ENCODE data around the gene VPS4B. TPM values are rescaled to one million over a fixed set of nuclear protein-coding genes. Genes with fewer than 3 reads are reported as not detected.
A peak's percentile ranks its signal among the peaks of the same experiment; 100 is the strongest.
"Not testable (repeated sequence)": the region's sequence is repeated elsewhere in the genome, so short reads cannot be mapped to it uniquely, and the experiment has no call there.

VPS4B gene
- total RNA-seq, 1 donor from 2014 or later, result 85.8 TPM

DNA sequence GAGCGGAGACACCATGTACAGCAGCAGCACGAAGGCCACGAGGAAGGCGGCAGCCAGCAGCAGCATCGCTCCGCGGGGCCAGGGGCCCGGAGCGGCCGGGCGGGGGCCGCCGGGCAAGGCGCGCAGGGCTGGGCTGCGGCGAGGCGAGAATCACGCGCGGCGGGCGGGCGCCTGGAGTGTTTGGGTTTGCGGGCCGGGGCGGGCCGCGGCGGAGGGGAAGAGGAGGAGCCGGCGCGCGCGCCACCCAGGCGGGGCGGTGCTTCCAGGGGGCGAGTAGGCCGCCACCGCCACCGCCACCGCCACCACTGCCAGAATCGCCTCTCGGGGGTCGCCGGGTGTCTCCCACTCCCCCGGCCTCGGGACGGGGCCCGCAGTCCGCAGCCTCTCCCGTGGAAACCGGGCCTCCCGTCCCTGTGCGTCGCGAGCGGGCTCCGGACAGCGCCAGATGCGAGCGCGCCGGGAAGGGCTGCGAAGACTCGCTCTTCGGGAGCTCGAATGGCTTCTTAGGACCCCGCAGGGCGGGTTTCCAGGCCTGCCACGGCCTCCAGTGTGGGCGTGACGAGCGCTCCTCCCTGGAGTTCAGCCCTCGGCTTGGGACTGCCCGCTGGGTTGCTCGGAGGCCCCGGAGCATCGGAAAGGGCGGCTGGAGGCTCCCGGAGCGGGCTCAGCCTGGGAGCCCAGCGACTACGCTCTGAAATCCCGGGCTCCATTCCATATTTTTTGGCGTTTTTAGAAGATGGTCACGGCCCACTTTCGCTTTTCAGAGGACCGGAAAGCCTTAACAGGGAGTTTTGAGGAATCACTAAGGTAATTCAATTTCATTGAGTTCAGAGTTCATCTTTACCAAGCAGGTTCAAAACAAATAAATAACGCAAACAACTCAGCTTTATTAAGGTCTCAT, 55.0 kb downstream of the VPS4B start, which contains the start of gene KDSR:
Gene KDSR, minus strand, starts transcription at position 154 of the 901 bp plus-strand sequence. Its CDS starts 88 bp downstream, at position 66.
- peak; percentile 96 for DNase-seq (ENCODE audit: low spot score)

- peak; percentile 64 for DNase-seq (ENCODE audit: low spot score)
Measured at GRCh38 chr18:63366213-63367052, 55.8 kb downstream of the VPS4B start.

DNA sequence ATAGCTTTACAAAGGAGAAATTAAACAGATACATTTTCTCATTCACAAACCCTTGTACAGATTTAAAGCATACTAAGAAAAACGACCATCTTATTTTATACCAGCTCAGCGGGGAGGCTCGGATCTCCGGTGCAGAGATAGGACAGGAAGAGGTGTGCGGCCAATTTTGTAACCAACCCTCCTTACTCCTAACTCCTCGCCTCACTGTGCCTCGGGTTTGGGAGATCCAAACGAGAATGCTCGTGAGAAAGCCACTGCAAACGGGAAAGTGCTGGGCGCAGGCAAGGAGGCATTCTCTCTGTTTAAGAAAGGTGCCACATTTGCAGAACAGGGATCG, 56.4 kb downstream of the VPS4B start:
- no peak for DNase-seq (ENCODE audit: low spot score)

GRCh38 chr18:63363951-63364350, 58.3 kb downstream of the VPS4B start:
- DNase-seq (ENCODE audit: low spot score), result no peak

- DNase-seq (ENCODE audit: low spot score), result not testable (repeated sequence)
Measured at GRCh38 chr18:63363420-63363819, 58.9 kb downstream of the VPS4B start.

GRCh38 chr18:63356272-63356896, 65.9 kb downstream of the VPS4B start:
- no peak for DNase-seq (ENCODE audit: low spot score)

DNA sequence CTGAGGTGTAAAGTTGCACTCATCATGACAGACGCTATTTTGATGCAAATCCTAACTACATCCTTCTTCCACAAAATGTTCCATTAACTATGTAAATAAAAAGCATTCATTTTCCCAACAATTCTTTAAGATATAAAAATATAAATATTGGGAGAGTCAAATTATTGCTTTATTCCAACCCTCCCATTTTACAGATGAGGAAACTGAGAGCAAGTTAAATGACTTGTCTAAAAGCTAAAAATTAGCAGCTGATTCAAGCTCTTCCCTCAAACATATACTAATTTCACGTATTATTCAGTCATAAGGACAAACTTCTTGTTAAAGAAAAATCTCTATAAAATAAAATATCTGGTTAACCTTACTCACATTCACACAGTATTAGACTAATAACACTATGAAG, 72.0 kb downstream of the VPS4B start:
- no peak for DNase-seq (ENCODE audit: low spot score)

- no peak for DNase-seq (ENCODE audit: low spot score)
Measured at GRCh38 chr18:63348508-63349136, 73.7 kb downstream of the VPS4B start.

DNA sequence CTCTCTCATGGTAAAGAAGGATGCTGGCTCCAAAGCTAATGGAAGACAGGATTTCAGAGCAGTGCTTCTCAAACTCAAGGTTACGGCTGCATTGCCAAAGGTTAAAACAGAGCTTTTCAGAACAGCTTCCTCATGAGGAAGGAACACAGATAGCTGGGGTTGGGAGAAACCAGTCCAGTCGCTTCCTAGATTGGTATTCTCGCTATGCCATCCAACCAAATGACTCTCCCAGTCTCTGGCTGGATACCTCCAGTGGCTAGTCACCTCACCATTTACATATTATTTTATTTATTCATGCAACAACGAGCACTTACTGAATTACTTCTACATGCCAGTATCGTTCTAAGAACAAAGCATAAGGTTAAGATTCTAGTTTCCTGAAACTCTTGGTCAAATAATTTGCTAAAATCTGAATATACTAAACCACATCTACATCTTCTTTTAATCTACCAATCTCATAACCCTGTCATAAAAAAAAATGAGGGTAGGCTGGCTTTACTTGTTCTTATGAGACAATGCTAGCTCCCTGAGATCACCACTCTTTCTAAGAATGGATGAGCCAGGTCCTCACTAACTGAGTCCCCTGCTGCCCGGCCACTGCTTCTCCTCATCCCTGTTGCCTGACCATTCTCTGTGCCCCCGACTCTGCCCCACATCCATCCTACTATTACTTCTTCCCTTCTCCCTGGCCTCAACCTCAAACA, 75.6 kb downstream of the VPS4B start:
- DNase-seq (ENCODE audit: low spot score), result no peak

DNA sequence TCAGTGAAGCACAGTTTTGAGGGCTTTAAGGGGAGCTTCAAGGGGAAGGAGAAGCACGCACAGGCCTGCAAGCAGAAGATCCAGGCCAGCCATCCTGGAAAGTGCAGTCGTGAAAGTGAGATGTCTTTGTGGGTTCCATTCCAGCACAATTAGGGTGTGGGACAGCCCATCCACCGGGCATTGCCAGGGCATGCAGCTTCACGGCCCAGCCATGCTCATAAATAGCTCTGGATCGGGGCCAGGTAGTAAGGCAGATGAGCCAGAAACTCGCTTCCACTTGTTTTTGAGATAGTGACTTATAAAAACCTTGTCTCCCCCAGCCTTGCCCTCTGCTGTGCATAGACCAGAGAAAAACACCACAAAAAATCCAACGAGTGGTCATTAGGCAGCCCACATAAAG, 76.2 kb downstream of the VPS4B start:
- DNase-seq (ENCODE audit: low spot score), result peak; percentile 69

GRCh38 chr18:63344918-63345317, 77.4 kb downstream of the VPS4B start:
- no peak for DNase-seq (ENCODE audit: low spot score)

DNA sequence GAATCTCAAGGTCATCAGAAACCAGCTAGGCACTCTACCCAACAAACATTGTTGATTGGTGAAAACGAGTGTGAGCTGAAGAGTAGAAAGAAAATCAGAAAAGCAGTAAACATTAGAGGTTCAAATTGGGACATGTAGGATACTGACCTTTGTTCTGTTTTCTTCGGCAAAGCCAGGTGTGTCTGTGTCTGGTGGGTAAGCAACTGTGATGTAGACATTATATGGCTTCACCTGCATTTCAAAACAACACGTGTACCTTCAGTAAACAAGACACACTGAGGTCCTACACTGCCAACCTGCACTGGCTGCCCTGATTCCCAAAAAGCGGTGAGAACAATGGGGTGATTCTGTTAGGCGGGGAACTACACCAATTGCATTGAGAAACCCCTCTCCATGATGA, 78.0 kb downstream of the VPS4B start:
- DNase-seq (ENCODE audit: low spot score), result no peak

DNA sequence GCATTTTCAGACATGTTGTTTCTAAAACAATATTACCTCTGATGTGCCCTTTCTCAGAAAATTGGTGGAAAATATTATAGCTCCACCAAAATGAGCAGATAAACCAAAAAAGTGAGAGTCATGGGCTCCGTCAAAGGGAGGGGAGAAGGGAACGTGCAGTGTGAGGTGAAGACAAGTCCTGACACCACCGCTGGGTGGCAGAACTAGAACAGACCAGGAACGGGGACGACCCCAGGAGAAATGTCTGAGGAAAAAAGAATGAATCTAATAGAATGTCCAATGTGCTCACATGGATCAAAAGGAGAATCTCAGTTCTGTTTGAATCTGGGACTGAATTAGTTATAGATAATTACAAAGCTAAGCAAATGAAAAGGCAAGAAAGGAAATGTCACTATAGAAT, 80.1 kb downstream of the VPS4B start:
- DNase-seq (ENCODE audit: low spot score), result no peak

- no peak for DNase-seq (ENCODE audit: low spot score)
Measured at GRCh38 chr18:63339920-63340484, 82.3 kb downstream of the VPS4B start.

Other genes with a start within 250 kb of the VPS4B start
- 13.3 TPM for gene BCL2, start 102.7 kb downstream of the VPS4B start, total RNA-seq
- 57.6 TPM for gene KDSR, start 55.3 kb downstream of the VPS4B start, total RNA-seq
- gene SERPINB5, start 54.5 kb upstream of the VPS4B start, total RNA-seq, result 25.7 TPM
- not detected for gene SERPINB12, start 119.9 kb upstream of the VPS4B start, total RNA-seq
- not detected for gene SERPINB13, start 164.9 kb upstream of the VPS4B start, total RNA-seq
- not detected for gene SERPINB4, start 221.8 kb upstream of the VPS4B start, total RNA-seq
- gene SERPINB3, start 239.4 kb upstream of the VPS4B start, total RNA-seq, result not detected